ENCODE data around the gene IQCH.

DNA sequence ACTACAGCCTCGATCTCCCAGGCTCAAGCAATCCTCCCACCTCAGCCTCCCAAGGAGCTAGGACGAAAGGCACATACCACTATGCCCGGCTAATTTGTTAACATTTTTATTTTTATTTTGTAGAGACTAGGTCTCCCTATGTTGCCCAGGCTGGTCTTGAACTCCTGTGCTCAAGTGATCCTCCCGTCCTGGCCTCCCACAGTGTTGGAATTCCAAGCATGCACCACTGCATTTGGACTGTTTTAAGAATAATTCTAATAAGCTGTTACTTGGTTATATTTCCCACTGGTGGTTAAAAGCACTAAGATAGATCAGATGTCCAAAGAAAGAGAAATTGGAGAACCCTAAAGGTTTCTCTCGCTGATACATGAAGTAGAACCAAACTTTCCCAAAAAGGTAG lies 3.3 kb upstream of the IQCH start:
- no peak for TF ChIP-seq CTCF (optimal IDR thresholded peaks at IDR 0.05 in 1 of 3, IDR thresholded peaks at IDR 0.05 in 1 of 3, conservative IDR thresholded peaks at IDR 0.05 in 1 of 3; ENCODE audit: extremely low read depth in 1 of 3, insufficient read depth in 2 of 3, low read length in 3 of 3)
- no peak for TF ChIP-seq EZH2 (IDR thresholded peaks at IDR 0.05; ENCODE audit: low read length)
